H9 (cell line): ENCODE data around the gene CHST8. TPM values are rescaled to one million over a fixed set of nuclear protein-coding genes. Genes with fewer than 3 reads are reported as not detected.

Experiments used
- DNase-seq: peaks from one replicate; pipeline ENCODE4 v3.0.0-alpha.2; 2017
- H2AFZ ChIP-seq: one replicate; pipeline ENCODE4 v1.6.1; 2013; ENCODE audit warnings: mild to moderate bottlenecking, low read length, control low read depth, moderate library complexity
- H2AK5ac ChIP-seq: 2 replicates; pipeline ENCODE4 v1.6.1; 2013; ENCODE audit warnings: low read length, control low read depth, mixed read lengths; ENCODE audit not compliant: insufficient read length
- H2BK120ac ChIP-seq: one replicate; pipeline ENCODE4 v1.6.1; 2013; ENCODE audit warnings: low read depth, mild to moderate bottlenecking, low read length, control low read depth, inconsistent platforms; ENCODE audit not compliant: poor library complexity, severe bottlenecking
- H2BK12ac ChIP-seq: 2 replicates; pipeline ENCODE4 v1.6.1; 2013; ENCODE audit warnings: low read length, control low read depth, mixed read lengths, low read depth; ENCODE audit not compliant: insufficient read length
- H2BK15ac ChIP-seq: 2 replicates; pipeline ENCODE4 v1.6.1; 2013; ENCODE audit warnings: low read depth, low read length, control low read depth
- H2BK20ac ChIP-seq: one replicate; pipeline ENCODE4 v1.6.1; 2013; ENCODE audit warnings: low read depth, mild to moderate bottlenecking, low read length, control low read depth, inconsistent platforms; ENCODE audit not compliant: poor library complexity, severe bottlenecking
- H2BK5ac ChIP-seq: 2 replicates; pipeline ENCODE4 v1.6.1; 2013; ENCODE audit warnings: low read length, control low read depth, mixed read lengths; ENCODE audit not compliant: insufficient read length
- H3K14ac ChIP-seq: 2 replicates; pipeline ENCODE4 v1.6.1; 2013; ENCODE audit warnings: low read length, control low read depth; ENCODE audit not compliant: insufficient read depth
- H3K18ac ChIP-seq: 2 replicates; pipeline ENCODE4 v1.6.1; 2013; ENCODE audit warnings: low read depth, mild to moderate bottlenecking, mixed read lengths, low read length, control low read depth; ENCODE audit not compliant: insufficient read length
- H3K23ac ChIP-seq: 2 replicates; pipeline ENCODE4 v1.6.1; 2013; ENCODE audit warnings: low read length, control low read depth, mixed read lengths, low read depth; ENCODE audit not compliant: insufficient read length
- H3K23me2 ChIP-seq: 2 replicates; pipeline ENCODE4 v1.6.1; 2013; ENCODE audit warnings: low read depth, mild to moderate bottlenecking, mixed read lengths, low read length, control low read depth; ENCODE audit not compliant: insufficient read length, poor library complexity, severe bottlenecking
- H3K27ac ChIP-seq: 2 replicates; pipeline ENCODE4 v1.5.1; 2013; ENCODE audit warnings: low read length, control low read depth, mixed read lengths, low read depth; ENCODE audit not compliant: insufficient read length
- H3K27me3 ChIP-seq: 2 replicates; pipeline ENCODE4 v1.6.1; 2013; ENCODE audit warnings: low read length, control low read depth, inconsistent platforms; ENCODE audit not compliant: insufficient read depth
- H3K4ac ChIP-seq: 2 replicates; pipeline ENCODE4 v1.6.1; 2013; ENCODE audit warnings: low read depth, mild to moderate bottlenecking, control low read depth, inconsistent platforms, low read length, moderate library complexity
- H3K4me1 ChIP-seq: 2 replicates; pipeline ENCODE4 v1.6.1; 2013; ENCODE audit warnings: low read length, control low read depth, inconsistent platforms; ENCODE audit not compliant: insufficient read depth
- H3K4me2 ChIP-seq: 2 replicates; pipeline ENCODE4 v1.6.1; 2013; ENCODE audit warnings: low read length, control low read depth, mixed read lengths; ENCODE audit not compliant: insufficient read length, insufficient read depth
- H3K56ac ChIP-seq: 2 replicates; pipeline ENCODE4 v1.6.1; 2013; ENCODE audit warnings: low read depth, mild to moderate bottlenecking, mixed read lengths, low read length, control low read depth; ENCODE audit not compliant: insufficient read length
- H3K79me1 ChIP-seq: 2 replicates; pipeline ENCODE4 v1.6.1; 2013; ENCODE audit warnings: low read depth, mild to moderate bottlenecking, moderate library complexity, low read length, control low read depth, inconsistent platforms; ENCODE audit not compliant: insufficient read depth, poor library complexity, severe bottlenecking
- H3K79me2 ChIP-seq: 2 replicates; pipeline ENCODE4 v1.6.1; 2013; ENCODE audit warnings: low read length, control low read depth, inconsistent platforms; ENCODE audit not compliant: insufficient read depth
- H3K9ac ChIP-seq: 2 replicates; pipeline ENCODE4 v1.6.1; 2013; ENCODE audit warnings: low read length, control low read depth, mixed read lengths; ENCODE audit not compliant: insufficient read length; ENCODE audit errors: extremely low read depth
- H3K9me3 ChIP-seq: one replicate; pipeline ENCODE4 v1.6.1; 2013; ENCODE audit warnings: low read depth, low read length, inconsistent platforms; ENCODE audit not compliant: control insufficient read depth
- H3T11ph ChIP-seq: one replicate; pipeline ENCODE4 v1.6.1; 2013; ENCODE audit warnings: mild to moderate bottlenecking, low read length, control low read depth, inconsistent platforms
- H4K20me1 ChIP-seq: one replicate; pipeline ENCODE4 v1.6.1; 2013; ENCODE audit not compliant: control insufficient read depth, insufficient read length, insufficient read depth
- H4K5ac ChIP-seq: 2 replicates; pipeline ENCODE4 v1.6.1; 2013; ENCODE audit warnings: low read depth, mild to moderate bottlenecking, mixed read lengths, low read length, control low read depth; ENCODE audit not compliant: insufficient read length
- H4K8ac ChIP-seq: replicated peaks from 2 replicates; pipeline ENCODE4 v1.6.1; 2013; ENCODE audit warnings: low read length, control low read depth, mixed read lengths, low read depth; ENCODE audit not compliant: insufficient read length
- H4K91ac ChIP-seq: 2 replicates; pipeline ENCODE4 v1.6.1; 2013; ENCODE audit warnings: low read depth, mild to moderate bottlenecking, moderate library complexity, mixed read lengths, low read length, control low read depth; ENCODE audit not compliant: insufficient read length
- H3K27ac Mint-ChIP-seq, 3 experiments: 2 replicates in 2 of 3; 3 replicates in 1 of 3; pipeline ENCODE4 v1.8.0; 2020 to 2021; ENCODE audit warnings: mixed read lengths in 3 of 3, mild to moderate bottlenecking in 1 of 3, moderate library complexity in 1 of 3
- H3K27me3 Mint-ChIP-seq: 2 replicates; pipeline ENCODE4 v1.8.0; 2021; ENCODE audit warnings: low read depth, mild to moderate bottlenecking, moderate library complexity, mixed read lengths
- H3K36me3 Mint-ChIP-seq, 3 experiments: 2 replicates in 2 of 3; 3 replicates in 1 of 3; pipeline ENCODE4 v1.8.0; 2020 to 2021; ENCODE audit warnings: low read depth in 3 of 3, mixed read lengths in 3 of 3; ENCODE audit not compliant: insufficient read depth in 1 of 3
- H3K4me1 Mint-ChIP-seq, 2 experiments: 2 replicates each; pipeline ENCODE4 v1.8.0; 2020; ENCODE audit warnings: mixed read lengths in 2 of 2
- H3K4me3 Mint-ChIP-seq, 2 experiments: 2 replicates in 1 of 2; 3 replicates in 1 of 2; pipeline ENCODE4 v1.8.0; 2020 to 2021; ENCODE audit warnings: mild to moderate bottlenecking in 2 of 2, mixed read lengths in 2 of 2, moderate library complexity in 1 of 2
- H3K9me3 Mint-ChIP-seq, 2 experiments: 2 replicates in 1 of 2; 3 replicates in 1 of 2; pipeline ENCODE4 v1.8.0; 2020; ENCODE audit warnings: mild to moderate bottlenecking in 2 of 2, mixed read lengths in 2 of 2, moderate library complexity in 1 of 2
- CTCF ChIP-seq: fragments of 200-600 bp; sonication (generic); conservative IDR thresholded peaks from 3 replicates; pipeline ENCODE4 v1.8.0; 2021; ENCODE audit warnings: antibody characterized with exemption, mild to moderate bottlenecking
- WGBS: extraction: QIAGEN DNeasy Blood & Tissue Kit; methylation state at CpG from one replicate; pipeline ENCODE4 v1.1.7; 2013; ENCODE audit warnings: missing lambda C conversion rate, low lambda C conversion rate, mixed read lengths; ENCODE audit not compliant: insufficient read length; ENCODE audit errors: extremely low coverage; 5-methylcytosine and 5-hydroxymethylcytosine counted together
- total RNA-seq: library from RNA; stranded (reverse); gene quantifications from 2 replicates; pipeline ENCODE4 v1.2.1, GENCODE V29; 2021

The CHST8 gene
- total RNA-seq, 1 experiment from 2014 or later = 5.1 TPM

GRCh38 chr19:33690378-33691029 is 68.8 kb downstream of the CHST8 start:
- no peak overlapping the region for H2BK20ac ChIP-seq
- H3K79me1 ChIP-seq = no peaks in the 10 kb centered on the region
- Mint-ChIP-seq H3K4me3 (no peak overlapping the region), H3K4me1 (peaks cover 2 to 5% of the 10 kb centered on the region in 2 experiments; a peak in 1 of 4 replicates), H3K27me3 (peaks cover 6% of the 10 kb centered on the region), H3K36me3 (no peaks in the 10 kb centered on the region), H3K27ac (no peak overlapping the region), H3K9me3 (no peaks in the 10 kb centered on the region)
- no peak overlapping the region for H3K4me2 ChIP-seq
- no peak overlapping the region for H2AFZ ChIP-seq
- TF ChIP-seq CTCF = no peak
- H3K4me1 ChIP-seq = no peaks in the 10 kb centered on the region; the same call in 1 of the 2 replicates
- no peak overlapping the region for H4K91ac ChIP-seq
- no peaks in the 10 kb centered on the region for H3K9me3 ChIP-seq
- H2BK15ac ChIP-seq = no peak overlapping the region
- H3K79me2 ChIP-seq = no peaks in the 10 kb centered on the region
- WGBS = no CpG with 5 or more reads among the region's 20 CpGs
- H3K23me2 ChIP-seq = no peaks in the 10 kb centered on the region
- H2BK120ac ChIP-seq = no peak overlapping the region
- 0 out of 2 replicates have a peak overlapping the region, but pooled peaks have one; percentile 33 for H3K14ac ChIP-seq
- no peaks in the 10 kb centered on the region for H4K20me1 ChIP-seq
- no peak overlapping the region for H2BK5ac ChIP-seq
- H4K8ac ChIP-seq = no peak overlapping the region
- H4K5ac ChIP-seq = no peak overlapping the region
- no peak overlapping the region for H3T11ph ChIP-seq
- H3K56ac ChIP-seq = no peak overlapping the region
- no peak overlapping the region for H3K4ac ChIP-seq
- no peak overlapping the region for H3K18ac ChIP-seq
- H3K27ac ChIP-seq = no peak overlapping the region
- no peaks in the 10 kb centered on the region for H3K27me3 ChIP-seq
- DNase-seq = no peak
- H3K9ac ChIP-seq = no peak overlapping the region
- no peak overlapping the region for H2AK5ac ChIP-seq
- no peak overlapping the region for H2BK12ac ChIP-seq
- no peak overlapping the region for H3K23ac ChIP-seq
